Upper lobe of left lung (tissue), 6 donors: ENCODE measurements around the gene MSANTD1. TPM values are rescaled to one million over a fixed set of nuclear protein-coding genes. Genes with fewer than 3 reads are reported as not detected.

ENCODE experiments used
- ATAC-seq, 2 donors: fragments of 200-7000 bp; cut with Tn5 transposase; one replicate each; pipeline ENCODE4 v1.9.1; 2022; ENCODE audit warnings: mild to moderate bottlenecking in 2 of 2, moderate library complexity in 2 of 2; ENCODE audit not compliant: low FRiP score in 2 of 2
- DNase-seq, 2 donors: peaks; one replicate each; pipeline ENCODE4 v3.0.0-alpha.2; 2019 to 2020
- H3K27ac ChIP-seq, 4 donors: fragments of 200-600 bp; sonication (generic); one replicate each; pipeline ENCODE4 v1.5.1; 2016 to 2019
- H3K27me3 ChIP-seq, 4 donors: fragments of 200-600 bp; sonication (generic); one replicate each; pipeline ENCODE4 v1.5.1; 2017 to 2019
- H3K36me3 ChIP-seq, 4 donors: fragments of 200-600 bp; sonication (generic); one replicate each; pipeline ENCODE4 v1.5.1; 2016 to 2019
- H3K4me1 ChIP-seq, 4 donors: fragments of 200-600 bp; sonication (generic); one replicate each; pipeline ENCODE4 v1.5.1; 2018 to 2019
- H3K4me3 ChIP-seq, 4 donors: fragments of 200-600 bp; sonication (generic); one replicate each; pipeline ENCODE4 v1.5.1; 2017 to 2019; ENCODE audit warnings: mild to moderate bottlenecking in 2 of 4, moderate library complexity in 1 of 4
- H3K9me3 ChIP-seq, 4 donors: fragments of 200-600 bp; sonication (generic); one replicate each; pipeline ENCODE4 v1.5.1; 2018 to 2019
- EP300 ChIP-seq, 4 donors: sonication (generic); formaldehyde crosslinking; IDR thresholded peaks; one replicate each; pipeline ENCODE4 v1.5.1; 2017; ENCODE audit warnings: antibody characterized with exemption in 4 of 4, control low read depth in 2 of 4
- POLR2A ChIP-seq, 4 donors: fragments of 450-650 bp; IDR thresholded peaks; one replicate each; pipeline ENCODE4 v1.5.1; 2016 to 2017; ENCODE audit warnings: antibody characterized with exemption in 4 of 4, mild to moderate bottlenecking in 2 of 4
- POLR2AphosphoS5 ChIP-seq, 2 donors: sonication (generic); formaldehyde crosslinking; IDR thresholded peaks; one replicate each; pipeline ENCODE4 v1.5.1; 2017; ENCODE audit warnings: antibody characterized with exemption in 2 of 2
- WGBS, 2 donors: methylation state at CpG; one replicate each; pipeline ENCODE4 v1.1.5; 2017 to 2018; 5-methylcytosine and 5-hydroxymethylcytosine counted together
- total RNA-seq, 6 donors: library from RNA; depleted of rRNA in 4 of 6; stranded (reverse); fragments of >200 nt in 4 of 6; gene quantifications; one replicate each; pipeline versions ENCODE4 v1.1.0 to v1.2.1, GENCODE V29; 2016 to 2021
- TF ChIP-seq, protein P1 (sequence below), 6 experiments: fragments of 450-650 bp in 4 of 6; fragments of 200-600 bp in 2 of 6; sonication (generic) in 2 of 6; IDR thresholded peaks; one replicate each; pipeline ENCODE4 v1.5.1; 2016 to 2019; ENCODE audit warnings: antibody characterized with exemption in 6 of 6
- donor health status: DM: no; HTN: no; CAD: no; lungs with moderate emphysema.
- donor health status: DM: no; HTN: yes; CAD: no; lungs with severe emphysema.

The MSANTD1 gene
- total RNA-seq, 6 donors from 2014 or later, result 1.00 to 7.3 (median 1.8) TPM

DNA sequence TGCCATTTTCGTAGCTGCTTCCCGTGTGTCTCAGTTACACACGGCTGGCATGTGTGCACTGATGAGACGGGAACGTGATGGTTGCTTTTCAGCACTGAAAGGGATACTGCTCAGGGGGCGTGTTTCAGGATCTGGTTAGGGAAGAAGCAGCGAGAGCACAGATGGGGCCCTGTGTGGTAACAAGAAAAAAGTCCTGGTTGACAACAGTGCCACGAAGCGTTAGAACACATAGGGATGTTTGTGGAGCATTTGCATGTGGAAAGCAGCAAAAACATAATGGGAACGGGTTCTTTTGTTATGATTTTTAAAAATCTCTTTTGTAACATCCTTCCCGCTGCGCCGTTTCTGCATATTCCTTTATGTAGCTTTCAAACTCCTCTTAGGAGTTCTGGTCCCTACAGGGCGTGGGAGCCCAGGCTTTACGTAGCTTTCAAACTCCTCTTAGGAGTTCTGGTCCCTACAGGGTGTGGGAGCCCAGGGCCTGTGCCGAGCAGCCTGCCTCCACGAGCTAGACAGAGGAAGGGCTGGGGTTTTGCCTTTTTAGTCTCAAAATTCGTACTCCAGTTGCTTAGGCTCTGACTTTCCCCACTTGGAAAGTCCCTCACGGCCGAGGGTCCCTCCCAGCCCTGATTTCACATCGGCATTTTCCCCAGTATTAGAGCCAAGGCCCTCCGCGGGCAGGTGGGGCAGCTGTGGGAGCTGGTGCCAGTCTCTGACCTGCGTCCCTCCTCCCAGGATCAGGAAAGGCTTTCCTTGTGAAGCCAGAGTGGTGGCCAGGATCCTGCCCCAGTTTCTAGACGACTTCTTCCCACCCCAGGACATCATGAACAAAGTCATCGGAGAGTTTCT lies 11.0 kb upstream of the MSANTD1 start:
- H3K9me3 ChIP-seq, result no peaks in the 10 kb centered on the region
- WGBS, 2 donors, result 89 to 90% methylated on average over 25 to 26 of the region's 26 CpGs
- no peaks in the 10 kb centered on the region for H3K27me3 ChIP-seq
- ATAC-seq, result no peak
- no peak overlapping the region for H3K27ac ChIP-seq
- no peaks in the 10 kb centered on the region for H3K4me1 ChIP-seq
- peak in 1 of 2 donors; percentile 32 for DNase-seq
- no peak overlapping the region for H3K4me3 ChIP-seq
- TF ChIP-seq POLR2A (IDR thresholded peaks at IDR 0.05) (no peak), EP300 (IDR thresholded peaks at IDR 0.05) (no peak), POLR2AphosphoS5 (IDR thresholded peaks at IDR 0.05) (no peak)
- TF ChIP-seq, protein P1, sequence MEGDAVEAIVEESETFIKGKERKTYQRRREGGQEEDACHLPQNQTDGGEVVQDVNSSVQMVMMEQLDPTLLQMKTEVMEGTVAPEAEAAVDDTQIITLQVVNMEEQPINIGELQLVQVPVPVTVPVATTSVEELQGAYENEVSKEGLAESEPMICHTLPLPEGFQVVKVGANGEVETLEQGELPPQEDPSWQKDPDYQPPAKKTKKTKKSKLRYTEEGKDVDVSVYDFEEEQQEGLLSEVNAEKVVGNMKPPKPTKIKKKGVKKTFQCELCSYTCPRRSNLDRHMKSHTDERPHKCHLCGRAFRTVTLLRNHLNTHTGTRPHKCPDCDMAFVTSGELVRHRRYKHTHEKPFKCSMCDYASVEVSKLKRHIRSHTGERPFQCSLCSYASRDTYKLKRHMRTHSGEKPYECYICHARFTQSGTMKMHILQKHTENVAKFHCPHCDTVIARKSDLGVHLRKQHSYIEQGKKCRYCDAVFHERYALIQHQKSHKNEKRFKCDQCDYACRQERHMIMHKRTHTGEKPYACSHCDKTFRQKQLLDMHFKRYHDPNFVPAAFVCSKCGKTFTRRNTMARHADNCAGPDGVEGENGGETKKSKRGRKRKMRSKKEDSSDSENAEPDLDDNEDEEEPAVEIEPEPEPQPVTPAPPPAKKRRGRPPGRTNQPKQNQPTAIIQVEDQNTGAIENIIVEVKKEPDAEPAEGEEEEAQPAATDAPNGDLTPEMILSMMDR (IDR thresholded peaks at IDR 0.05), result no peak
- peaks cover 27 to 91% (median 77%) of the 10 kb centered on the region in 4 donors for H3K36me3 ChIP-seq

DNA sequence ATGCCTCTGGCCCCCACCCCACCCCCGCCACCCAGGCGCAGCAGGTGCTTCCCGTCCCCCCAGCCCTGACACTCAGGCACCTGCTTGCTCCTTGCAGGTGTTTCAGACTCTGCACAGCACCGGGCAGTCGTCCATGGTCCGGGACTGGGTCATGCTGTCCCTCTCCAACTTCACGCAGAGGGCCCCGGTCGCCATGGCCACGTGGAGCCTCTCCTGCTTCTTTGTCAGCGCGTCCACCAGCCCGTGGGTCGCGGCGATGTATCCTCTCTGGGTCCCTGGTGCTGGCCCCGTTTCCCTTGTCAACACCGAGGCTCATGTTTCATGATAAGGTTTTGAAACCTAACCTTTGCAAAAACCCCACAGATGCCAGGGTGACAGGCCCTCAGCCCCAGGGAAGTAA lies 10.2 kb upstream of the MSANTD1 start:
- Histone ChIP-seq H3K27me3 (no peaks in the 10 kb centered on the region), H3K9me3 (no peaks in the 10 kb centered on the region), H3K4me3 (no peak overlapping the region), H3K4me1 (no peaks in the 10 kb centered on the region), H3K36me3 (peaks cover 20 to 91% (median 70%) of the 10 kb centered on the region in 4 donors), H3K27ac (no peak overlapping the region)
- WGBS, 2 donors, result 84 to 89% methylated on average over 7 to 18 of the region's 18 CpGs
- TF ChIP-seq EP300 (IDR thresholded peaks at IDR 0.05) (no peak), POLR2A (IDR thresholded peaks at IDR 0.05) (no peak), POLR2AphosphoS5 (IDR thresholded peaks at IDR 0.05) (no peak)
- TF ChIP-seq, protein P1 (IDR thresholded peaks at IDR 0.05), result no peak
- ATAC-seq (no peak), DNase-seq (peak in 1 of 2 donors; percentile 81)

DNA sequence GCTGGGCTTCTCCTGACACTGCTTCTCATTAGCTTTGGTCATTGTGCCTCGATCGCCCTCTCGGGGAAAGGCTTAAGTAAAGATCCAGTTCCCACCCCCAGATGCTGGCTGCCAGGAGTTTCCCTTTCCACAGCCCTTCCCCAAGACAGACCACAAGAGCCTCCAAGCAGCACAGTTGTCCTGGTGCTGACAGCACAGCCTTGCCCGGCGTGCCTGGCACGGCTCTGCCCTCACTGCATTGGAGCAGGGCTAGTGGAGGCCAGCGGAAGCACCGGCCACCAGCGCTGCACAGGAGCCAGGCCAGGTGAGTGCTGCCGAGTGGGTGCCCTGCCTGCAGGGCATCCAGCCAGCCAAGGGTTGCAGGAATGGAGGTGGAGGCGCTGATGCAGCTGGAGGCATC lies 9.7 kb upstream of the MSANTD1 start:
- peak in 1 of 2 donors; percentile 71 for DNase-seq
- TF ChIP-seq POLR2AphosphoS5 (IDR thresholded peaks at IDR 0.05), result no peak
- TF ChIP-seq EP300 (IDR thresholded peaks at IDR 0.05), result no peak
- TF ChIP-seq, protein P1 (IDR thresholded peaks at IDR 0.05), result no peak
- no peak for TF ChIP-seq POLR2A (IDR thresholded peaks at IDR 0.05)
- no peak overlapping the region for H3K27ac ChIP-seq

DNA sequence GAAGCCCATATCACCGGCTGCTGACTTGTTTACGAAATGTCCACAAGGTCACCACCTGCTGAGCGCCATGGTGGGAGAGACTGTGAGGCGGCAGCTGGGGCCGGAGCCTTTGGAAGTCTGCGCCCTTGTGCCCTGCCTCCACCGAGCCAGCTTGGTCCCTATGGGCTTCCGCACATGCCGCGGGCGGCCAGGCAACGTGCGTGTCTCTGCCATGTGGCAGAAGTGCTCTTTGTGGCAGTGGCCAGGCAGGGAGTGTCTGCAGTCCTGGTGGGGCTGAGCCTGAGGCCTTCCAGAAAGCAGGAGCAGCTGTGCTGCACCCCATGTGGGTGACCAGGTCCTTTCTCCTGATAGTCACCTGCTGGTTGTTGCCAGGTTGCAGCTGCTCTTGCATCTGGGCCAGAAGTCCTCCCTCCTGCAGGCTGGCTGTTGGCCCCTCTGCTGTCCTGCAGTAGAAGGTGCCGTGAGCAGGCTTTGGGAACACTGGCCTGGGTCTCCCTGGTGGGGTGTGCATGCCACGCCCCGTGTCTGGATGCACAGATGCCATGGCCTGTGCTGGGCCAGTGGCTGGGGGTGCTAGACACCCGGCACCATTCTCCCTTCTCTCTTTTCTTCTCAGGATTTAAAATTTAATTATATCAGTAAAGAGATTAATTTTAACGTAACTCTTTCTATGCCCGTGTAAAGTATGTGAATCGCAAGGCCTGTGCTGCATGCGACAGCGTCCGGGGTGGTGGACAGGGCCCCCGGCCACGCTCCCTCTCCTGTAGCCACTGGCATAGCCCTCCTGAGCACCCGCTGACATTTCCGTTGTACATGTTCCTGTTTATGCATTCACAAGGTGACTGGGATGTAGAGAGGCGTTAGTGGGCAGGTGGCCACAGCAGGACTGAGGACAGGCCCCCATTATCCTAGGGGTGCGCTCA lies 8.7 kb upstream of the MSANTD1 start:
- Histone ChIP-seq H3K4me1 (no peaks in the 10 kb centered on the region), H3K27me3 (no peaks in the 10 kb centered on the region), H3K27ac (no peak overlapping the region), H3K4me3 (no peak overlapping the region), H3K9me3 (no peaks in the 10 kb centered on the region), H3K36me3 (peaks cover 19 to 77% (median 58%) of the 10 kb centered on the region in 4 donors)
- TF ChIP-seq EP300 (IDR thresholded peaks at IDR 0.05) (no peak), POLR2A (IDR thresholded peaks at IDR 0.05) (no peak), POLR2AphosphoS5 (IDR thresholded peaks at IDR 0.05) (no peak)
- TF ChIP-seq, protein P1 (IDR thresholded peaks at IDR 0.05), result no peak
- 92 to 95% methylated on average over 25 to 29 of the region's 29 CpGs for WGBS, 2 donors
- ATAC-seq, result no peak
- peak in 1 of 2 donors; percentile 74 for DNase-seq

More for the DNA sequence above, 9.7 kb upstream of the MSANTD1 start:
- no peaks in the 10 kb centered on the region for H3K4me1 ChIP-seq
- ATAC-seq, result no peak
- 92 to 97% methylated on average over 5 to 11 of the region's 11 CpGs for WGBS, 2 donors
- H3K9me3 ChIP-seq, result no peaks in the 10 kb centered on the region
- no peak overlapping the region for H3K4me3 ChIP-seq
- no peaks in the 10 kb centered on the region for H3K27me3 ChIP-seq
- H3K36me3 ChIP-seq, result peaks cover 19 to 85% (median 67%) of the 10 kb centered on the region in 4 donors
